Astrocyte of the cerebellum (primary cell): Measurements from ENCODE around the gene MRGPRG.

Experiments used
- DNase-seq: peaks from one replicate; pipeline ENCODE4 v3.0.0-alpha.2; 2011; ENCODE audit warnings: low read depth
- H3K4me3 ChIP-seq: 2 replicates; pipeline ENCODE4 v1.5.1; 2011; ENCODE audit warnings: mild to moderate bottlenecking, low read depth, low read length, moderate library complexity
- CTCF ChIP-seq: IDR thresholded peaks from 2 replicates; pipeline ENCODE4 v1.5.1; 2012; ENCODE audit warnings: low read length, low read depth, moderate library complexity, mild to moderate bottlenecking; ENCODE audit errors: missing control alignments
- in situ Hi-C: cut with HindIII; loops from 2 replicates; pipeline ENCODE4 v1.10.0; 2017; ENCODE audit warnings: low sequenced_read_pairs

MRGPRG gene

GRCh38 chr11:3225159-3225758, 6.6 kb upstream of the MRGPRG start:
- in situ Hi-C loops, result no loop called here
- no peak for DNase-seq
- H3K4me3 ChIP-seq, result no peak overlapping the region
- TF ChIP-seq CTCF, result no peak

GRCh38 chr11:3224401-3225057, 5.9 kb upstream of the MRGPRG start:
- H3K4me3 ChIP-seq, result no peak overlapping the region
- in situ Hi-C loops, result no loop called here
- TF ChIP-seq CTCF, result no peak
- DNase-seq, result no peak

GRCh38 chr11:3223932-3224381, 5.3 kb upstream of the MRGPRG start:
- TF ChIP-seq CTCF, result no peak

GRCh38 chr11:3222941-3223915, 4.6 kb upstream of the MRGPRG start:
- H3K4me3 ChIP-seq, result no peak overlapping the region
- no peak for TF ChIP-seq CTCF
- no peak for DNase-seq
- in situ Hi-C loops, result no loop called here

More at GRCh38 chr11:3223932-3224381, 5.3 kb upstream of the MRGPRG start:
- in situ Hi-C loops, result no loop called here
- DNase-seq, result no peak
- H3K4me3 ChIP-seq, result no peak overlapping the region

- no peak overlapping the region for H3K4me3 ChIP-seq
- DNase-seq, result no peak
- no peak for TF ChIP-seq CTCF
- in situ Hi-C loops, result no loop called here
Observed at GRCh38 chr11:3222003-3222855, 3.6 kb upstream of the MRGPRG start.
